NK-92 (cell line): Measurements from ENCODE around the gene MKI67.
"Not testable (repeated sequence)": the region's sequence is repeated elsewhere in the genome, so short reads cannot be mapped to it uniquely, and the experiment has no call there.

Experiments
- DNase-seq: peaks from one replicate; lab custom pipeline; 2025; ENCODE audit not compliant: unreplicated experiment; lab: John Stamatoyannopoulos, UW

MKI67 gene

GRCh38 chr10:128110339-128110738 is 15.9 kb downstream of the MKI67 start:
- DNase-seq: no peak

- DNase-seq: no peak
Measured at GRCh38 chr10:128109707-128110106, 16.5 kb downstream of the MKI67 start.

DNA sequence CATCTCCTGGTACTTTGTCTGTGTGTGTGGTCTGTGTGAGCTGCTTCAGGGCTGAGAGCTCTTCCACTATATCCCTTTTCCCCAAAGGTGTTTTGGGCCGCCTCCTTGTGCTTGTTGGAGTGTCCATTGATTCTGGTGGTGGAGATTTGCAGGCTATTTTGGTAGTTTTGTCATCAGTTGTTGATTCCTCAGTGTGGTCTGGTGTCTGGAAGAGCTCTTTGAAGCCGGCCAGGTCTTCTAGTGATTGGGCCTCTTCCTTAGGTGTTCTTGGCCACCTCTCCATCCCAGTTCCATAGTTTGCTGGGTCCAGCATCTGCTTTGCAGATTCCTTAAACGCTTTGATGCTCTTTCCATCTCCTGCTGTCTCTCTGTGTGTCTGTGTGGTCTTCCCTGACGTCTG is 20.8 kb downstream of the MKI67 start:
- DNase-seq: no peak

GRCh38 chr10:128103229-128103714 is 23.0 kb downstream of the MKI67 start:
- DNase-seq: no peak

DNA sequence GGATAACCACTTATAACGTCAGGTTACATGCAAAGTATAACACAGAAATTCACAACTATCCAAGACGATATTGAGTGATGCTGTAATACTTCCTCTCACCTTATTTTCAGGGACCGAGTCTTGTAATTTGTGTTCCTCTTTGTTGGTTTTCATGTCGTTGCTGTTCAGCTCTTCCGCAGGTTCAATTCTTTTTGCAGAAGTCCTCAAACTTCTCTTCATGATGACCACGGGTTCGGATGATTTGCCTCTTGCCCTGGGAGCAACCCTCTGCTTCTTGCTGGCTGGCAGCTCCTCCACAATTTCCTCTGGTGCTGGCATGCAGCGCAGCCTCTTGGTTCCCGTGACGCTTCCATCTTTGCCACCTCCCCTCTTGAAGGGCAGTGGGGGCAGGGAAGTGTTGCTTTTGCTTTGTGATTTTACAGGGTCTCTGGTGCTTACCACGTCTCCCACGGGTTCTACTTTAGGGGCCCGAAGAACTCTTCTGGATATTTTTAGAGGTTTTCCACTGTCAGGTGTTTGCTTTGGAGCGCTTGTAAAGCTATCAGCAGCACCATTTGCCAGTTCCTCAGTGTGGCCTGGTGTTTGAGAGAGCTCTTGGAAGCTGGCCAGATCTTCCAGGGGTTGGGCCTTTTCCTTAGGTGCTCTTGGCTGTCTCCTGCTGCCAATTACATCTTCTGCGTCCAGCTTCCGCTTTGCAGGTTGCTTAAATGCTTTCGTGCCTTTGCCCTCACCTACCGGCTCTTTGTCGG is 23.6 kb downstream of the MKI67 start:
- no peak for DNase-seq

- DNase-seq: no peak
Measured at GRCh38 chr10:128101901-128102300, 24.3 kb downstream of the MKI67 start.

DNA sequence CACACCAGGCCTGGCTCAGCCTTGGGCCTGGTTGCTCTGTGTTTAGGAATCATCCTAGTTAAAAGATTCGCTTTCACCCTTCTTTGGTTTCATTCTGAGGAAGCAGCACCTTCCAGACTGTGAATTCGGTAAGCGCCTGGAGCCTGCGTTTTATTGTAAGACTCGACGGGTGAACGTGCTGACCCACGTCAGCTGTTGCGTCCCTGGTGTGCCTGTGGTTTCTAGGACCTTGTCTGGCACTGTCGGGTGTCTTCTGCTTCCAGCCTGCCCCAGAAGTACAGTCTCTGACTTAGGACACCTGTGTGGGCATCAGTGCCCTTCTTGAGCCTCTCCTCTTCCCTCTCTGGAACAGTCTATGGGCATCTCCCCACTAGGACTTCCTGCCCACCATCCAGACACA is 26.3 kb downstream of the MKI67 start:
- no peak for DNase-seq

DNA sequence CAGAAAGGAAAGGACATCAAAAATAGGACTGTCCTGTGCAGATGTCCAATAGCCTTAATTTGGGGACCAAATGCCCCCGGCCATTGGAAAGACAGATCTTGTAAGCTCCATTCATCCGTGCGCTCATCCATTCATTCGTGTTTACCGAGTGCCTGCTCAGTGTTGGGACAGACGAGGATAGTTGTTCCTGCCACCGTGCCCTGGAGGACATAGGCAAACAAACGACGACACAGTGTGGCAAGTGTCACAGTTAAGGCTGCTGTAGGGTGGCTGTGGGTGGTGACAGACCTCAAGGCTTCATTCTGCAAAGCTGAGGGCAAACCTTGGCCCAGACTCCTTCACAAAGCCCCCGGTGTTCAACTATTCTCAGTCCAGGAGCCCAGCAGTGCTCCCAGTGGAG is 27.6 kb downstream of the MKI67 start:
- no peak for DNase-seq

GRCh38 chr10:128097783-128098182 is 28.4 kb downstream of the MKI67 start:
- DNase-seq: no peak

DNA sequence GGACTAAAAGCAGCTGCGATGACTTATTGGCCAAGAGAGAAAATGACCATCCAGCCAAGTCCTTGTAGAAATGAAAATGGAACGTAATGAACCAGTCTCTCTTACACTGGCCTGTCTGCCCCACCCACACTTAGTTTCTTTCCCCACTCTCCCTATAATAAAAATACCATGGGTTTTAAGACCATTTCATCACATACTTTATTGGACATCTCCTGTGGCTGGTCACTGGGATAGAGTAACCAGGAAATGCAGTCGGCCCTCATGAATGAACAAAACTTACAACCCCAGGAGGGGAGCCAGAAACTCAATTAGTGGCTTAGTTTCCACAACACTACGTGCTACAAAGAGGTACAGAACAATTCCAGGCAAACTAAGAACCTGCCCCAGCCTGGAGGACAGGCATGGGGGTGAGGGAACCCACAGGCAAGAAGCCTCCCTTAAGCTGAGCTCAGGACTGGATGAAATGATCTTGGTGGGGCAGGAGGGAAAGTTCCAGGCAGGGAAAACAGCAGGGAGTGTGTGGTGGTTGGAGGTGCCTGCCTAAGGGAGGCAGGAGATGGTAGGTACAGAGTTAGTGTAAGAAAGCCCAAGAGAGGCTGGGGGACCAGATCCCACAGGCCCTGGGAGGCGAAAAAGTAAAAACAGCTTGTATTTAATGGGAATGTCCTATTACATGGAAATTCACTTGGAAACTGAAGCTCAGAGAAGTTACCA is 29.6 kb downstream of the MKI67 start:
- no peak for DNase-seq

DNA sequence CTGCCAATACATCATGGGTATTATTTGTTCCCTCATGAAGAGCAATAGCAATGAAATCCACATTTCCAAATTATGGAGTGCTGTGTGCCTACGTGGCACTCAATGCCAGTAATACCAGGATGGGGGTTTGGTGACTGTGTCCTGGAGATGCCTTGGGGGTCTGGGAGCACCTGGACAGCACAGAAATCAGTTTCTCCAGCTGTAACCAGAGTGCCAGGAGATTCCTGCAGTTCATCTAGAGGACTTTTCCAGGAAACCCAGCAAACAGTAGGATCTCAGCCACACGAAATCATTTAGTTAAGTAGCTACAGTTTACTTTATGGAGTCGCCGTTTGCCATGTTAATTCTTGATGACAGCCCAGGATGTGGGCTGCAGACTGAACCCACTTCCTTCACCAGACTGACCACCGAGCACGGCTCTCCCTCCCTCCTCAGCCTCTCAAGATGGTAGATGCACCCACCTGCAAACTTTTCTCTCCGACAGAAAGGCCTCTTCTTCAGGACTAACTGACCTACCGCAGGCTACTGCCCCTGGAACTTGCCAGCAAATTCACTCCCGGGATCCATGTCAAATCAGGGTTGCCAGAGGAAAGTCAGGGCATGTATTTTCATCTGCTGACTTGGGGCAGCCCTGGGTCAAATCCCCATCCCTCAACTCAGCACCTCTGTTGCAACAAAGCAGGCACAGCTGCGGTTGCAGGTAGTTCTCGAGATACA is 30.3 kb downstream of the MKI67 start:
- no peak for DNase-seq

DNA sequence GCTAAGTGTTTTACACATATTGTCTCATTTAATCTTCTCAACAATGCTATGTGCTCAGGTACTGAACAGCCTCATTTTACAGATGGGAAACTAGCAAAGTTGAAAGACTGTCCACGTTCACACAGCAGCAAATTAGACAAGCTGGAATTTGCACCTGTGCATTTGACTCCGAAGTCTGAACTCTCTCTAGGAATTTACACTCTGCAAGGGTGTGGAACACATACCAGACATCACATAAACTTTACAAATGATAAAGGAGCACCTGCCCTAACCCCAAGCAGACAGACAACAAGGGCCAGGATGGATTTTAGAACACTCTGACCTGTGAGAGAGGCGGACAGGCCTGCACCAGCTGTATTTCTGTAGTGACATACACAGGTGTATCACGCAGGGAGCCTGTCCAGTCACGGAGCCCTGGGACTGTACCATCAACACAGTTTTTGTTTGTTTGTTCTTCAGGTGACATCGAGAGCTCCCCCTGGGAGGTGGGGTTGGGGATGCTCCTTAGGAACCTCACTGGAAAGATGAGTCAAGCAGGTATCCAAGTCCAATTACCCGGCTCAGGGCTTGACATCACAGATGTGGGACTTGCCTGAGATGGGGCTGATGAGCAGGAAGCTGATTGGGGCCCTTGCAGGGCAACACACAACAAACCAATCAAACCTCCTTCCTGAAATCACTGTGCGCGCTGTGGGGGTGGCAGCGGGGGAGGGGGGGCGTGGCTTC is 31.0 kb downstream of the MKI67 start:
- DNase-seq: no peak

GRCh38 chr10:128094596-128094995 is 31.6 kb downstream of the MKI67 start:
- DNase-seq: not testable (repeated sequence)

- DNase-seq: no peak
Measured at GRCh38 chr10:128092454-128092853, 33.8 kb downstream of the MKI67 start.

- no peak for DNase-seq
Measured at GRCh38 chr10:128091636-128092210, 34.5 kb downstream of the MKI67 start.

DNA sequence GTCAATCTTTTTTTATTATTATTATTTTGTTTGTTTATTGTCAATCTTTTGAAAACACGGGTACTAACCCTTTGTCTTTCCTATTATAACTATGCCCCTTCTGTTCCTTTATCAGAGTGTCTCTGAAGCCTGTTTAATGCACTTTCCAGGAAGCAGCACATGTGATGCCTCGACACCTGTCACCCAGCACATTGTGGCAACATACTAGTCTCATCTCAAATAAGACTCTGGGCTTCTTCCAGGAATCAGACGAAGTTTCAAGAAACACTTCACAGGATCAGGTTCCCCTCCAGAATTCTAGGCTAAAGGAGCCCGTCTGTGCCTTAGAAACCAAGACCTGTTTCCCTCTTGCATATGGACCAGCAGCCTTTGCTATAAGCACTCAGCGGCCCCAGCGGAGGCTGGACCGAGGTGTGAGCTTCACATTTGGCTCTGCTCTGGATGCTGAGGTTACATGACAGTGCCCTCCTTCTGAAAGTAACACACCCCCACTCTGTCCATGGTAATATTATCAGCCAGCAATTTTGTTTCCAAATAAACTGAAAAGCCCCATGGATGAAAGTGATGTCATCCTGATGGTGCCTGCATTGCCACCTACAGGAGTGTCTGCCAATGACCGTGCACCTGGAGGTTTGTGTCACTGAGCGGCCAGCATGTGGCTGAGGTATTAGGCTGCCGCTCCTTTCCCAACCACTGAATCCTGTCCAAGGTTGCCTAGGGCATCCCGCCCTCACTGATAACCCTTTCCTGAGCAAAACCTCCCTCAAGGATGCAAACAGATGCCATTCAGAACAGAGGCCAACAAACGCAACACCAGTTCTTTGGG is 38.1 kb downstream of the MKI67 start:
- no peak for DNase-seq

DNA sequence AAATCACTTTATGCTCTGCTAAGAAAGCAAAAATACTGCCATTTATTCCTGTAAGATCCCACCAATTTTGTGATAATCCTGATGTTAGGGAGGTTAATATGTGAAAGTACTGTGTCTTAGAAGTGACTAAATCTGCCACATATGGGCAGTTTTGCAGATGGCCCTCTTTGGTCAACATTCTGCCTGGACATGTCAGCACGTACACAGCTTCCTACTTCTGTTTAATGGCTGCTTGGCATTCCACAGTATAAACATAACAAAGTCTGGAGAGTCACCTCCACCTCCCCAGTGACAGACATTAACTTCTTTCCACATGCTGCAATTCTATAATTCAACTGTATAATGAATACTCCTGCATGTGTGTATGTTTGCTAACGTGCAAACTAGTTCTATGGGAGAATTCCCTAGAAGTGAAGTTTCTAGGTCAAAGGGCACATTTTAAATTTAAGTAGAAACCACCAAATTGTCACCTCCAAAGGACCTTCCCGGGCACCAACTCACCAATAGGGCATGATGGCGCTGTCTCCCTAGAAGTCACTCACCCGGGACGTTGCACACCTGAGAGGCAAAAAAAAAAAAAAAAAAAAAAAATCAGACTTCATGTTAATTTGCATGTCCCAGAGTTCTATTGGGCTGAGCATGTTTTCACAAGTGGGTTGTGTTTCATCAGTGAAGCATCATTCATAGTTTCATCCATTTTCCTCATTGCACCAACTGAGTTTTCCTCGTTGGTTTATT is 38.9 kb downstream of the MKI67 start:
- no peak for DNase-seq

- DNase-seq: no peak
Measured at GRCh38 chr10:128086003-128086863, 40.0 kb downstream of the MKI67 start.
